Aorta (tissue), 5 donors: ENCODE data around the gene URI1. TPM values are rescaled to one million over a fixed set of nuclear protein-coding genes. Genes with fewer than 3 reads are reported as not detected.
"Not testable (repeated sequence)": the region's sequence is repeated elsewhere in the genome, so short reads cannot be mapped to it uniquely, and the experiment has no call there.

Experiments
- ATAC-seq: fragments of 200-7000 bp; cut with Tn5 transposase; one replicate; pipeline ENCODE4 v1.9.1; 2022; ENCODE audit warnings: moderate library complexity; ENCODE audit not compliant: low FRiP score
- DNase-seq, 2 donors: peaks; one replicate each; pipeline ENCODE4 v3.0.0-alpha.2; 2020
- H3K27ac ChIP-seq, 2 donors: one replicate each; pipeline ENCODE4 v1.5.1; 2013; ENCODE audit warnings: low read length in 2 of 2, mild to moderate bottlenecking in 2 of 2, moderate library complexity in 2 of 2, control low read depth in 1 of 2, inconsistent platforms in 1 of 2, low read depth in 1 of 2
- H3K27me3 ChIP-seq, 2 donors: one replicate each; pipeline ENCODE4 v1.6.1; 2013; ENCODE audit warnings: control low read depth in 1 of 2, low read length in 1 of 2, mild to moderate bottlenecking in 1 of 2, moderate library complexity in 1 of 2; ENCODE audit not compliant: insufficient read depth in 2 of 2, control insufficient read depth in 1 of 2
- H3K36me3 ChIP-seq, 2 donors: one replicate each; pipeline ENCODE4 v1.6.1; 2013; ENCODE audit warnings: control low read depth in 1 of 2, low read length in 1 of 2, mild to moderate bottlenecking in 1 of 2; ENCODE audit not compliant: insufficient read depth in 2 of 2, control insufficient read depth in 1 of 2
- H3K4me1 ChIP-seq, 2 donors: one replicate each; pipeline ENCODE4 v1.6.1; 2013; ENCODE audit warnings: low read length in 2 of 2, control low read depth in 1 of 2, mild to moderate bottlenecking in 1 of 2, moderate library complexity in 1 of 2; ENCODE audit not compliant: insufficient read depth in 2 of 2, control insufficient read depth in 1 of 2
- H3K4me3 ChIP-seq, 2 donors: one replicate each; pipeline ENCODE4 v1.5.1; 2013; ENCODE audit warnings: low read length in 2 of 2, control low read depth in 1 of 2, mild to moderate bottlenecking in 1 of 2
- H3K9me3 ChIP-seq: one replicate; pipeline ENCODE4 v1.6.1; 2013; ENCODE audit warnings: mild to moderate bottlenecking, low read length; ENCODE audit not compliant: control insufficient read depth
- WGBS, 2 donors: extraction: QIAGEN DNeasy Blood & Tissue Kit; methylation state at CpG; one replicate each; pipeline ENCODE4 v1.1.7; 2013; 5-methylcytosine and 5-hydroxymethylcytosine counted together
- intact Hi-C, 2 donors: fragments of 100-400 bp; cut with DNase I; formaldehyde crosslinking; loops; one replicate each; pipeline versions ENCODE4 v1.14.2 to v1.15.0; 2022
- polyA plus RNA-seq, 2 donors: library from polyadenylated mRNA; stranded (reverse); fragments of 200-250 nt; gene quantifications; one replicate each; pipeline ENCODE4 v1.2.3, GENCODE V29; 2013
- total RNA-seq, 2 donors: library from RNA; stranded (reverse); fragmentation: NEBNext Ultra II Directional; extraction: Animal tissue kit (Norgen Biotek cat#: 25700); gene quantifications; one replicate each; pipeline ENCODE4 v1.2.1, GENCODE V29; 2021
- donor health status: healthy with polysubstance abuse.
- donor health status: Bipolar disorder and iron deficiency.
- donor health status: DM: no; HTN: no; CAD: no.
- donor health status: DM: no; HTN: no; CAD: no.
- donor health status: DM: yes; HTN: yes; CAD: no.

The URI1 gene
- total and polyA plus RNA-seq, 4 donors, result 29.0 to 55.9 (median 44.1) TPM

- Histone ChIP-seq H3K4me1 (peaks cover 0 to 4% of the 10 kb centered on the region in 2 donors), H3K4me3 (no peak overlapping the region), H3K36me3 (no peaks in the 10 kb centered on the region), H3K9me3 (no peaks in the 10 kb centered on the region), H3K27ac (no peak overlapping the region), H3K27me3 (no peaks in the 10 kb centered on the region)
- ATAC-seq, result no peak
- DNase-seq, result no peak
- WGBS, 2 donors, result 56 to 64% methylated on average over 1 of the region's 1 CpG
- intact Hi-C loops, result no loop called here
These were observed 3.0 kb downstream of the URI1 start for GRCh38 chr19:29945017-29945416.

GRCh38 chr19:29945433-29945832 lies 3.4 kb downstream of the URI1 start:
- intact Hi-C loops, result no loop called here
- H3K4me1 ChIP-seq, result peaks cover 0 to 4% of the 10 kb centered on the region in 2 donors
- no peak overlapping the region for H3K4me3 ChIP-seq
- no peaks in the 10 kb centered on the region for H3K9me3 ChIP-seq
- WGBS, 2 donors, result 47 to 53% methylated on average over 4 of the region's 4 CpGs
- no peaks in the 10 kb centered on the region for H3K27me3 ChIP-seq
- no peaks in the 10 kb centered on the region for H3K36me3 ChIP-seq
- H3K27ac ChIP-seq, result no peak overlapping the region
- ATAC-seq, result no peak
- DNase-seq, result no peak

GRCh38 chr19:29946645-29947044 lies 4.6 kb downstream of the URI1 start:
- Histone ChIP-seq H3K27me3 (no peaks in the 10 kb centered on the region), H3K4me3 (no peak overlapping the region), H3K9me3 (no peaks in the 10 kb centered on the region), H3K27ac (no peak overlapping the region), H3K36me3 (no peaks in the 10 kb centered on the region), H3K4me1 (peaks cover 0 to 4% of the 10 kb centered on the region in 2 donors)
- intact Hi-C loops, result no loop called here
- no peak for ATAC-seq
- 88 to 92% methylated on average over 2 of the region's 2 CpGs for WGBS, 2 donors
- no peak for DNase-seq

- Histone ChIP-seq H3K4me3 (no peak overlapping the region), H3K4me1 (peaks cover 0 to 4% of the 10 kb centered on the region in 2 donors), H3K27me3 (no peaks in the 10 kb centered on the region), H3K27ac (no peak overlapping the region), H3K36me3 (no peaks in the 10 kb centered on the region), H3K9me3 (no peaks in the 10 kb centered on the region)
- intact Hi-C loops, result no loop called here
- WGBS, 2 donors, result 89 to 92% methylated on average over 2 of the region's 2 CpGs
- ATAC-seq, result no peak
- DNase-seq, result no peak
These were observed 5.8 kb downstream of the URI1 start for GRCh38 chr19:29947871-29948270.

- H3K36me3 ChIP-seq, DNase-seq, intact Hi-C loops, H3K4me1 ChIP-seq, ATAC-seq, H3K4me3 ChIP-seq, H3K27me3 ChIP-seq, H3K9me3 ChIP-seq, H3K27ac ChIP-seq: not testable (repeated sequence)
- WGBS, 2 donors, result 95% methylated on average over 28 to 57 of the region's 57 CpGs
These were observed 6.9 kb downstream of the URI1 start for GRCh38 chr19:29948759-29949470.

- ATAC-seq, result no peak
- H3K36me3 ChIP-seq, result no peaks in the 10 kb centered on the region
- no peaks in the 10 kb centered on the region for H3K9me3 ChIP-seq
- H3K4me3 ChIP-seq, result no peak overlapping the region
- no peak overlapping the region for H3K27ac ChIP-seq
- no peaks in the 10 kb centered on the region for H3K4me1 ChIP-seq
- 92 to 93% methylated on average over 1 of the region's 1 CpG for WGBS, 2 donors
- no peak for DNase-seq
- no peaks in the 10 kb centered on the region for H3K27me3 ChIP-seq
- intact Hi-C loops, result no loop called here
These were observed 10.1 kb downstream of the URI1 start for GRCh38 chr19:29952177-29952576.

- no peaks in the 10 kb centered on the region for H3K36me3 ChIP-seq
- no peak overlapping the region for H3K4me3 ChIP-seq
- 71 to 86% methylated on average over 4 of the region's 4 CpGs for WGBS, 2 donors
- no peaks in the 10 kb centered on the region for H3K27me3 ChIP-seq
- intact Hi-C loops, result no loop called here
- H3K4me1 ChIP-seq, result no peaks in the 10 kb centered on the region
- H3K27ac ChIP-seq, result no peak overlapping the region
- ATAC-seq (no peak), DNase-seq (no peak)
- no peaks in the 10 kb centered on the region for H3K9me3 ChIP-seq
These were observed 10.6 kb downstream of the URI1 start for GRCh38 chr19:29952646-29953045.

DNA sequence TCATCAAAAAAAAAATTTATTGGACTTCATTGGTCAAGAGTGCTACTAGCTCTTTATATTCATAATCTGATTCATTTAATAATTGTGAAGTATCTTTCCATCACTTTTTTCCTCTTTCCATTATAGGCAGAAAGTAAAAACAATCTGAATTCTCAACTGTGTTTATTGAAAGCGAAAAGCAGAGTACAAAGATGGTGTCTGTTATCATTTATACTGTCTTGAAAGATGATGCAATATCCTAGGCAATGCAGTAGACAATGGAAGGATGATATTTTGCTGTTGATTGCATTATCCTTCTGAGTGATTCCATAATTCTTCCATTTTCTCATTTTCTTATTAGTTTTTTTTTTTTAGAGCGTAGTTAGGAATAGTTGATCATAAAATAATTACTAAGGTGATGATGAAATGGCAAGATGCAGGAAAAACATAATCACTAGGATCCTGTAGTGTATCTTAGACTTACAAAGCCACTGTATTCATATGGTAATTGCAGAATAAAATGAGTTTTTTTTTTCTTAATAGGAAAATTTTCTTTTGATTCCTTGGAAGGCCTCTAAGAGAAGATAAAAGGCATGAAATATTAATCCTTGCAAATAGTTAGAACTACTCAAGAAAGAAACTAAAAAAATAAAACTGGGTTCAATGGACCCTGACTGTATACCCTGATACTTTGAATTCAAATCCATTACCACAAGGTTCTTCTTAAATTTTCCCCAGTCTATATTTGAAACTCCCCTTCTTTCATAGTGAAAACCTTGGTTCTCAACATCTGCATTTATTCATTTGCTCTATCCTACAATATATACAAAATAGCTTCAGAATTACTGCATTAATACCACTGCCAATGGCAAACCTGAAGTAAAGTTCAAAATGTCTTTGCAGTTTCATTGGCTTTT lies 11.6 kb downstream of the URI1 start:
- Histone ChIP-seq H3K27ac (no peak overlapping the region), H3K27me3 (no peaks in the 10 kb centered on the region), H3K4me3 (no peak overlapping the region), H3K36me3 (no peaks in the 10 kb centered on the region), H3K4me1 (no peaks in the 10 kb centered on the region), H3K9me3 (no peaks in the 10 kb centered on the region)
- intact Hi-C loops, result no loop called here
- no peak for DNase-seq
- ATAC-seq, result no peak
- 99 to 100% methylated on average over 2 of the region's 2 CpGs for WGBS, 2 donors

- H3K36me3 ChIP-seq, result no peaks in the 10 kb centered on the region
- 56 to 77% methylated on average over 6 of the region's 6 CpGs for WGBS, 2 donors
- no peaks in the 10 kb centered on the region for H3K27me3 ChIP-seq
- no peaks in the 10 kb centered on the region for H3K4me1 ChIP-seq
- ATAC-seq, result no peak
- no peak overlapping the region for H3K4me3 ChIP-seq
- H3K27ac ChIP-seq, result no peak overlapping the region
- no peak for DNase-seq
- intact Hi-C loops, result no loop called here
- H3K9me3 ChIP-seq, result no peaks in the 10 kb centered on the region
These were observed 14.8 kb downstream of the URI1 start for GRCh38 chr19:29956855-29957254.
